SK-N-MC (cell line): ENCODE data around the gene ATRNL1.

Experiments used
- DNase-seq: peaks from one replicate; pipeline ENCODE4 v3.0.0-alpha.2; 2011; ENCODE audit warnings: low read depth, low spot score
- H3K27ac ChIP-seq: fragments of 200-600 bp; sonication (generic); 2 replicates; pipeline ENCODE4 v1.5.1; 2016; ENCODE audit warnings: mixed run types
- H3K36me3 ChIP-seq: fragments of 200-600 bp; sonication (generic); 2 replicates; pipeline ENCODE4 v1.6.1; 2017; ENCODE audit warnings: antibody characterized with exemption, low read length, mixed read lengths; ENCODE audit not compliant: insufficient read depth
- H3K4me3 ChIP-seq: fragments of 200-600 bp; sonication (generic); 2 replicates; pipeline ENCODE4 v1.5.1; 2016
- H3K9ac ChIP-seq: fragments of 200-600 bp; sonication (generic); 2 replicates; pipeline ENCODE4 v1.8.0; 2017; ENCODE audit warnings: mixed run types, mixed read lengths; ENCODE audit not compliant: insufficient read length
- H3K9me3 ChIP-seq: fragments of 200-600 bp; sonication (generic); 2 replicates; pipeline ENCODE4 v1.6.1; 2017; ENCODE audit warnings: low read depth, mild to moderate bottlenecking, antibody characterized with exemption, low read length, moderate library complexity, mixed read lengths
- EZH2 ChIP-seq: fragments of 200-600 bp; sonication (generic); IDR thresholded peaks from one replicate; pipeline ENCODE4 v1.6.1; 2017; ENCODE audit warnings: antibody characterized with exemption
- FOXP2 ChIP-seq: optimal IDR thresholded peaks from 2 replicates; pipeline ENCODE3; 2011; ENCODE audit warnings: mild to moderate bottlenecking, moderate library complexity; ENCODE audit not compliant: insufficient read depth; ENCODE audit errors: extremely low read length, control extremely low read depth
- POLR2AphosphoS5 ChIP-seq: IDR thresholded peaks from 2 replicates; pipeline ENCODE4 v1.6.1; 2012; ENCODE audit warnings: mild to moderate bottlenecking, low read depth, low read length, borderline replicate concordance

ATRNL1 gene

DNA sequence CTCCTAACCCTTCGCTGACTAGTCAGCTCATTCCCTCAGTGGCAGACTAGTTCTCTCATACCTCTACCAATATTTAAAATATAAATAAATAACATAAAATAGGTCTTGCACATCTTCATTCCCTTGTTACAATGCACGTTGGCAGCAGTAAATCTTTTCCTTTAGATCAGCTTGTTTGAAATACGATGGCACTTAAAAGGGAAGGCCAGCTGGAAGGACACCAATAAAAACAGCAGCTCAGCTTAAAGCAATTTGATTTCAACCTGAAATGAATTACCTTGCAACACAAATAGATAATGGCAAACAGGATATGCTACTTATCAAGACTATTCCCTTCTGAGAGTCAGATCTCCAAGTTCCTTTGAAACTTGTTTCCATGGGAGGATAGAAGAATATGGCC is 858.1 kb downstream of the ATRNL1 start:
- Histone ChIP-seq H3K9ac (no peak overlapping the region), H3K9me3 (no peaks in the 10 kb centered on the region), H3K4me3 (no peak overlapping the region), H3K36me3 (no peaks in the 10 kb centered on the region), H3K27ac (no peak overlapping the region)
- no peak for DNase-seq
- TF ChIP-seq EZH2: no peak
- TF ChIP-seq POLR2AphosphoS5: no peak
- no peak for TF ChIP-seq FOXP2

DNA sequence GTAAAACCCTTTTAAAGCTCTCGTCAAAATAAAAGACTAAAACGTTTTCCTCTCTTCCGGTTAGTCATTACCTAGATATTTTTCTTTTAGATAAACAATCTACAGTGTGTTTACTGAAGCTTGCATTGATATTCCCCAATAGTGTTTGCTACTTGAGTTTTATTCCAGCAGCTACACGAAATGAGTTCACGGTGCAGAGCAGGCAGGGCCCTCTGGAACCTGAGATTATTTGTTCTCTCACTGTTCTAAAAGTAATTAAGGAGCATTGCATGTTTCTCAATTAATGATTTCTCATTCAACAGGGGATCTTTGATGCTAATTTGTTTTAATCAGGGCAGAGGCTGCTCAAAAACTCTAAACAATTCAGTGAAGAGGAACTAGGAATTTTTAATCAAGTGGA is 860.1 kb downstream of the ATRNL1 start:
- no peak for TF ChIP-seq POLR2AphosphoS5
- no peak for TF ChIP-seq EZH2
- TF ChIP-seq FOXP2: no peak
- H3K9ac ChIP-seq: no peak overlapping the region
- no peak overlapping the region for H3K4me3 ChIP-seq
- DNase-seq: no peak
- no peaks in the 10 kb centered on the region for H3K36me3 ChIP-seq
- no peak overlapping the region for H3K27ac ChIP-seq
- H3K9me3 ChIP-seq: no peaks in the 10 kb centered on the region

DNA sequence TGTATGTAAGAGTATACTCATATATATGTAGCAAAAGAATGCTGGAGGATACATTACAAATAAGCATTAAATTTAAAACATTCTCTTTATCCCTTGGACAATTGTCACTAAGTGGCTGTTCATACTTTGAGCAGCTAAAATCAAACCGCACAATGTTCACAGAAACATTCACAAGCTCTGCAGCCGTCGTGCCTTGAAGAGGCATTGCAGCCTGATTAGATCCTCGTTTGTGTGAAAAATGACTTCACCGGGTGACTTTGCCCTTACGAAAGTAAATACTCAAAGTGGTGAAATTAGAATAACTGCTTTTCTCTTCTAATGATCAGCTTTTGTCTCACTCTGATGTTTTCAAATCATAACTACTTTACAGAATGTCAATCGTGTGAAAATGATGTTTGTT is 860.8 kb downstream of the ATRNL1 start:
- Histone ChIP-seq H3K9ac (no peak overlapping the region), H3K9me3 (no peaks in the 10 kb centered on the region), H3K27ac (no peak overlapping the region), H3K4me3 (no peak overlapping the region), H3K36me3 (no peaks in the 10 kb centered on the region)
- TF ChIP-seq FOXP2 (no peak), EZH2 (no peak), POLR2AphosphoS5 (no peak)
- no peak for DNase-seq

DNA sequence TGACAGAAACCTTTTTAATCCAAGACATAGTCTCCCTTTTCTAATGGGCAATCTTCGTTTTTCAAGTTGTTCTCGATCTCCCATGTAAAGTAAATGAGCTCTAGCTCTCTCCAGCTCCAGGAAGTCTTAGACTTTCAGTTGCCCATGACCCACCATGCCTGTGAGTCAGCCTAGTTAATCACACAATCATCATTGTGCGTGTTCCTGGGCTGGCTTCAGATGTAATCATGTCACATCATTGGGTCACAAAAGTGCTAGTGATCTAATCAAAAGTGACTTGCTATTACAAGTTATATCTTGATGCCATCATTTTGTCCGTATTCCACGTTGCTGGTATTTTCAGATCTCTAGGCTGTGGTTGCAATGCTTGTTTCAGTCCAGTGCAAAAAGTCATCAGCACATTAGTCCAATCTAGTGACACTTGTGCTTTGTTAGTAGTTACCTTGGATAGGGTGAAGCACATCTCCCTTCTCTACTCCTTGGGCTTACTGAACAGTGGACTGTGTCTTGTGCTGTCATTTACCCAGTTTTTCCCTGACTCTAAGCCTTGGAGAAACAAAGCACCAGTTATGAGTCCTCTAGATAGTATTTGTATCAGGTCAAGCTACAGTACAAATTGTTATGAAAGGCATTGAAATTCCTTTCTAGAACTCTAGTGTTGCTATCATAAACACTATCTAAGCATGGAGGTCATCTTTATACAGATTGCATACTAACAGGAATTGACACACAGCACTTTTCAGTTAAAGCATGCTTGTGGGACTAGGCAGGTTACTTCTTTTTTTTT is 863.3 kb downstream of the ATRNL1 start:
- H3K27ac ChIP-seq: no peak overlapping the region
- no peaks in the 10 kb centered on the region for H3K36me3 ChIP-seq
- no peak overlapping the region for H3K9ac ChIP-seq
- H3K9me3 ChIP-seq: no peaks in the 10 kb centered on the region
- H3K4me3 ChIP-seq: no peak overlapping the region
- no peak for DNase-seq
- TF ChIP-seq EZH2: no peak
- no peak for TF ChIP-seq FOXP2
- no peak for TF ChIP-seq POLR2AphosphoS5

DNA sequence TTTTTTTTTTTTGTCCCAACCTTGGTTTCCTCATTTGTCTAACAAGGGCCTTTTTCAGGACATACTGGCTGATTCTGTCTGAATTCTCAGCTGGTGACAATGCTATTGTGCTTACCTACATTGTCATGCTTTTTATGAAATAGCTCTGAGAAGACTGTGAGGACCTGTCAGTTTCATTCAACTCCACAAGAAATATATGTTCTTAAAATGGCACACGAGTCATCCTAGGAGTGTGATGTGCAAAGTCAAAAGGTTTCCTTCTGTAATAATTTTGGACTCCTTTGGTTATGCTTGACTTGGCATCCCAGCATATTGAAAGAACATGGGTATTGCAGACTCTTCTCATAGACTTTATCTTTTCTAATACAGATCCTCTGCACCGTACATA is 863.8 kb downstream of the ATRNL1 start:
- no peak overlapping the region for H3K4me3 ChIP-seq
- no peaks in the 10 kb centered on the region for H3K9me3 ChIP-seq
- no peak overlapping the region for H3K9ac ChIP-seq
- no peak for DNase-seq
- TF ChIP-seq FOXP2 (no peak), POLR2AphosphoS5 (no peak), EZH2 (no peak)
- no peaks in the 10 kb centered on the region for H3K36me3 ChIP-seq
- H3K27ac ChIP-seq: no peak overlapping the region

DNA sequence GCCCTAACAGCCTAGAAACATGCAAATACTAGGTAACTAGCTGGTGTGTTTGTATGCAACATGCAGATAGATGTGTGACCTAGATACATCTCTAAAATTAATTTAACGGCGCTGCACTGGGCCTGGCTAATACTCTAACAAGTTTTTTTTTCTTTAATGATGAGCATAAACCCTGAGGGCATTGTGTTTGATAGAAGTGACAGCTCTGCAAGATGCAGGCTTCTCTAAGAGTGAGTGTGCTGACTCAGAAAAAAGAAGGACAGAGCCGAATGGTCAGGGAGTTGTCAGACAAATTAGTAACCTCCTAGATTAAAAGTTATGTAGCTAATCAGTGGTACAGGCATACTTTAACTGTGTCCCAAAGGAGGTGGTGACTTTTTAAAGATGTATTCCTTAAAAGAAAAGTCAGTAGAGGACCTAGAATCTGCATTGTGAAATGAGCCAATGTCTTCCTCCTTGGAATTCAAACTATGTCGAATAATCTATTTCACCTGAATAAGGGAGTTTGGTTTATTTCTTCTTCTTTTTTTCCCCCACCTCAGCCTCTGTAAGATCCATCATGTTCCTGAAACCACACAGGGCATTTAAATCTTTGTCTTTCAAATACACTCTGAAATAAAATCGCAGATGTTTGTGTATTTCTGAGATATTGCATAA is 864.7 kb downstream of the ATRNL1 start:
- H3K9me3 ChIP-seq: no peaks in the 10 kb centered on the region
- DNase-seq: no peak

DNA sequence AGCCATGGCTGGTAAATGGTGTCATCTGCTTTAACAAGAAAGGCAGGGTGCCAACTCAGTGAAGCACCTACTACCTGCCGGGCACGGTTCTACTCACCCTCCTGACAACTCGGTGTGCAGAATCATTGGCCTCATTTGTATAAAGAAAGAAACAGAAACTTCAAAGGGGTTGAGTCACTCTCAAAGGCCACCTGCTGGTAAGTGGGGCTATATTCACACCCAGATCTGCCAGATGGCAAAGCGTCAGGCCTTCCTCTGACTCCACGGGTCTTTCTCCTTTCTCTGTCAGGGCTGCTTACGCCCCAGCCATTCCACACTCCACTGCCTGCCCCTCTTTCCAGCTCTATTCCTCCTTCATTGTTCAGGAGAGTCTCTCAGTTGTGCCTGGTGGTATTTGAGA is 870.7 kb downstream of the ATRNL1 start:
- no peaks in the 10 kb centered on the region for H3K9me3 ChIP-seq
- TF ChIP-seq FOXP2 (no peak), EZH2 (no peak)
- DNase-seq: no peak
- no peak overlapping the region for H3K4me3 ChIP-seq
- H3K9ac ChIP-seq: no peak overlapping the region
- no peaks in the 10 kb centered on the region for H3K36me3 ChIP-seq
- H3K27ac ChIP-seq: no peak overlapping the region

More for the DNA sequence above, 864.7 kb downstream of the ATRNL1 start:
- H3K9ac ChIP-seq: no peak overlapping the region
- H3K4me3 ChIP-seq: no peak overlapping the region
- H3K36me3 ChIP-seq: no peaks in the 10 kb centered on the region
- H3K27ac ChIP-seq: no peak overlapping the region
- TF ChIP-seq EZH2: no peak
- no peak for TF ChIP-seq POLR2AphosphoS5
- TF ChIP-seq FOXP2: no peak

DNA sequence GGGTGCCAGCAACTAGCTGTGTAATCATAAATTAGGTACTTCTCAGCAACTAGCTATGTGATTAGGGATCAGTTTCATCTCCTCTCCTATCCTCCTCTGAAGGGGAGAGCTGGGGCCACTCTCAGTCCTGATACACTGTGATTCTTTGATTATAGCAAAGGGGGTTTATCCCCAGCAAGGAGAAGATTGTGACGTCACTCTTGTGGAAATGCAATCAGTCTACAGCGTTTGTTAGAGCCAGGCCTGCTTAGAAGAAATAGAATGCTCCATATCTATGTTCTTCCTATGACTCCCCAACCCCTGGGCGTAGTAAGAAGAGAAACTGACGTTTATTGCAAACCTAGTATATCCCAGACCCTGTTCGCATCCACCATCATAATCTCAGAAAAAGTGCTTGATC is 871.7 kb downstream of the ATRNL1 start:
- Histone ChIP-seq H3K36me3 (no peaks in the 10 kb centered on the region), H3K4me3 (no peak overlapping the region), H3K9ac (no peak overlapping the region), H3K9me3 (no peaks in the 10 kb centered on the region), H3K27ac (no peak overlapping the region)
- TF ChIP-seq POLR2AphosphoS5 (no peak), FOXP2 (no peak), EZH2 (no peak)
- no peak for DNase-seq

DNA sequence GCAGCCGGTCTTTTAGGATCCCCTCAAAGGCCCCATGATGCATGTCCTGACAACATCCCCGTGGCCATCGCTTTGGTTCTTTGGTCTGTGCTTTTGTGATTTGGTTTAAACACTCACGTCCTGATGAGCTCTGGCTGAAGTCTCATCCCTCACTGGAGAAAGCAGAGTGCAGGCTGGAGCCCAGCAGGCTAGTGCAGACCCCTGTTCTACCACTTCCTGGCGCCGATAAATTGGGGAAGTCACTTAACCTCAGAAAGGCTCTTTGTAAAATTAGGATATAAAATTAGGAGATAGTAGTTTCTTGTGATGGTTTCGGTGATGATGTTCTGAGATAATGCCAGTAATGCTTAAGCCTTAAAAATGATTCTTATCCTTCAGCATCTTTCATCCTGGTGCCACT is 872.2 kb downstream of the ATRNL1 start:
- no peaks in the 10 kb centered on the region for H3K9me3 ChIP-seq
- no peak overlapping the region for H3K27ac ChIP-seq
- TF ChIP-seq FOXP2: no peak
- TF ChIP-seq EZH2: no peak
- H3K4me3 ChIP-seq: no peak overlapping the region
- H3K36me3 ChIP-seq: no peaks in the 10 kb centered on the region
- H3K9ac ChIP-seq: no peak overlapping the region
- no peak for DNase-seq
